OCI-LY1 (cell line): ENCODE results near the gene RYR1.

Experiments
- H2AFZ ChIP-seq: fragments of 200-600 bp; sonication (generic), shearing (Covaris generic); 2 replicates; pipeline ENCODE4 v1.6.0; 2014; ENCODE audit warnings: antibody characterized with exemption, mild to moderate bottlenecking, low read length
- H3F3A ChIP-seq: fragments of 200-600 bp; sonication (generic), shearing (Covaris generic); 2 replicates; pipeline ENCODE4 v1.6.0; 2014; ENCODE audit warnings: mild to moderate bottlenecking, antibody characterized with exemption, low read length, moderate library complexity; ENCODE audit not compliant: insufficient read depth
- H3K27ac ChIP-seq: fragments of 200-600 bp; sonication (generic); 2 replicates; pipeline ENCODE4 v1.5.1; 2014; ENCODE audit warnings: low read length, mixed run types, mild to moderate bottlenecking, low read depth; ENCODE audit not compliant: poor library complexity, severe bottlenecking
- H3K27me3 ChIP-seq: fragments of 200-600 bp; sonication (generic); 2 replicates; pipeline ENCODE4 v1.6.0; 2014; ENCODE audit warnings: antibody characterized with exemption, mild to moderate bottlenecking, low read length, moderate library complexity; ENCODE audit not compliant: insufficient read depth
- H3K36me3 ChIP-seq: fragments of 200-600 bp; sonication (generic); 2 replicates; pipeline ENCODE4 v1.6.1; 2014; ENCODE audit warnings: mild to moderate bottlenecking, antibody characterized with exemption, low read length, moderate library complexity, mixed read lengths; ENCODE audit not compliant: insufficient read depth
- H3K4me1 ChIP-seq: fragments of 200-600 bp; sonication (generic); 2 replicates; pipeline ENCODE4 v1.5.1; 2014; ENCODE audit warnings: mild to moderate bottlenecking, low read length, moderate library complexity; ENCODE audit not compliant: insufficient read depth, severe bottlenecking
- H3K4me2 ChIP-seq: fragments of 200-600 bp; sonication (generic), shearing (Covaris generic); 2 replicates; pipeline ENCODE4 v1.6.1; 2014; ENCODE audit warnings: low read length
- H3K4me3 ChIP-seq: fragments of 200-600 bp; sonication (generic); 2 replicates; pipeline ENCODE4 v1.5.1; 2014; ENCODE audit warnings: low read length, low read depth, mild to moderate bottlenecking, mixed read lengths; ENCODE audit not compliant: poor library complexity, severe bottlenecking
- H3K79me2 ChIP-seq: fragments of 200-600 bp; shearing (Covaris generic); 2 replicates; pipeline ENCODE4 v1.6.1; 2016; ENCODE audit warnings: mixed run types, low read length, mixed read lengths; ENCODE audit not compliant: insufficient read depth
- H3K9ac ChIP-seq: fragments of 200-600 bp; sonication (generic), shearing (Covaris generic); 2 replicates; pipeline ENCODE4 v1.6.1; 2014; ENCODE audit warnings: mild to moderate bottlenecking, low read length, mixed read lengths
- H3K9me2 ChIP-seq: fragments of 200-600 bp; sonication (generic), shearing (Covaris generic); 2 replicates; pipeline ENCODE4 v1.6.1; 2014; ENCODE audit warnings: low read depth, mild to moderate bottlenecking, low read length, mixed read lengths
- H3K9me3 ChIP-seq: fragments of 200-600 bp; shearing (Covaris generic); 2 replicates; pipeline ENCODE4 v1.6.1; 2014; ENCODE audit warnings: low read length, mixed read lengths
- H4K20me1 ChIP-seq: fragments of 200-600 bp; sonication (generic), shearing (Covaris generic); 2 replicates; pipeline ENCODE4 v1.6.0; 2016; ENCODE audit warnings: mild to moderate bottlenecking, low read length; ENCODE audit not compliant: insufficient read depth
- EZH2 ChIP-seq: fragments of 200-600 bp; sonication (generic), shearing (Covaris generic); IDR thresholded peaks from 2 replicates; pipeline ENCODE4 v1.8.0; 2017; ENCODE audit warnings: borderline replicate concordance, mixed run types, mild to moderate bottlenecking, antibody characterized with exemption, low read length, moderate library complexity, mixed read lengths
- TF ChIP-seq, protein P1 (sequence below): fragments of 200-600 bp; sonication (generic), shearing (Covaris generic); IDR thresholded peaks from 2 replicates; pipeline ENCODE4 v1.5.1; 2017; ENCODE audit warnings: mild to moderate bottlenecking, antibody characterized with exemption, low read length, moderate library complexity, mixed read lengths

RYR1 gene

DNA sequence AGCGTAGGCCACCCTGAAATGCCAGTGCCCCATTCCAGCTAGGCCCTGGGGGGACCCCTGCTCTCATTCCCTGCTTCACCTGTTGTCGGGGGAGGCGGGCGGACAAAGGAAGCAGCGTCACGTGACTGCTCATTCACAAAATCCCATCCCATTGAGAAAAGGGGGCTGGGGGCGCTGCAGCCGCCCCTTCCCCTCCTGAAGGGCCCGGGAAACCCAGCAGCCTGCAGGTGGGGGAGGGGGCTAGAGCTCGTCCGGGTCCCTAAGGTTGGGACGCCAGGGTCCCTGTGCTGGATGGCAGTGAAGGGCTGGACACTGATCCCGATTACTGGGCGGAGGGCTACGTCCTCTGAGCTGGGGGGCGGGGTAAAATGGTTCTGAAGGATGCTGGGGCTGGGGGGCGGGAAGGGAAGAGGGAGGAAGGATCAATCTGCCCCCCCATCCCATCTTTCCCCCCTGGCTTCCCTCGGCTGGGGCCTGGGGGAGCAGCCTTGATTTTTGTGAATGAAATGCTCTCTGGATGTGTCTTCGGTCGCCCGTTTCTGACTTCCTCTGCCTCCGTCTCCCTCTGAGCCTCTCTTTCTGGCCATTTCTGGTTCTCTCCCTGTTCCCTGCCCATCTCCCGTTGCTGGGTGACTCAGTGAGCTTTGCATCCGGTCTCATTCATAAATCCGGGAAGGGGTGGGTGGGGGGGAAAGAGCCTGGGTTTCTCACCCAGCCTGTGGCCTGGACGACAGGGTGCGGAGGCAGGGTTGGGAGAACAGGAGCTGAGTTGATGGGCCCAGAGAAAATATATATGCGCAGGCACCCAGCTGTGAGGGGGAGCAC lies 44.2 kb upstream of the RYR1 start:
- Histone ChIP-seq H3K9me2 (no peaks in the 10 kb centered on the region), H3K27me3 (no peaks in the 10 kb centered on the region), H3K9ac (no peak overlapping the region), H3F3A (no peaks in the 10 kb centered on the region), H3K36me3 (peaks cover under 1% of the 10 kb centered on the region; the same call in 1 of the 2 replicates), H3K9me3 (no peaks in the 10 kb centered on the region), H2AFZ (no peak overlapping the region), H3K79me2 (no peaks in the 10 kb centered on the region), H3K4me2 (peak overlapping the region; percentile 29; the same call in 1 of the 2 replicates), H3K4me1 (peaks cover 22% of the 10 kb centered on the region), H3K4me3 (no peak overlapping the region), H3K27ac (no peak overlapping the region), H4K20me1 (no peaks in the 10 kb centered on the region)
- TF ChIP-seq, protein P1, sequence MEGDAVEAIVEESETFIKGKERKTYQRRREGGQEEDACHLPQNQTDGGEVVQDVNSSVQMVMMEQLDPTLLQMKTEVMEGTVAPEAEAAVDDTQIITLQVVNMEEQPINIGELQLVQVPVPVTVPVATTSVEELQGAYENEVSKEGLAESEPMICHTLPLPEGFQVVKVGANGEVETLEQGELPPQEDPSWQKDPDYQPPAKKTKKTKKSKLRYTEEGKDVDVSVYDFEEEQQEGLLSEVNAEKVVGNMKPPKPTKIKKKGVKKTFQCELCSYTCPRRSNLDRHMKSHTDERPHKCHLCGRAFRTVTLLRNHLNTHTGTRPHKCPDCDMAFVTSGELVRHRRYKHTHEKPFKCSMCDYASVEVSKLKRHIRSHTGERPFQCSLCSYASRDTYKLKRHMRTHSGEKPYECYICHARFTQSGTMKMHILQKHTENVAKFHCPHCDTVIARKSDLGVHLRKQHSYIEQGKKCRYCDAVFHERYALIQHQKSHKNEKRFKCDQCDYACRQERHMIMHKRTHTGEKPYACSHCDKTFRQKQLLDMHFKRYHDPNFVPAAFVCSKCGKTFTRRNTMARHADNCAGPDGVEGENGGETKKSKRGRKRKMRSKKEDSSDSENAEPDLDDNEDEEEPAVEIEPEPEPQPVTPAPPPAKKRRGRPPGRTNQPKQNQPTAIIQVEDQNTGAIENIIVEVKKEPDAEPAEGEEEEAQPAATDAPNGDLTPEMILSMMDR, result no peak
- TF ChIP-seq EZH2, result no peak

GRCh38 chr19:38389957-38390924 lies 43.2 kb upstream of the RYR1 start:
- Histone ChIP-seq H4K20me1 (no peaks in the 10 kb centered on the region), H3K27me3 (no peaks in the 10 kb centered on the region), H3K9me2 (no peaks in the 10 kb centered on the region), H3K4me1 (peaks cover 22% of the 10 kb centered on the region), H3K4me3 (no peak overlapping the region), H2AFZ (no peak overlapping the region), H3K36me3 (no peaks in the 10 kb centered on the region), H3K27ac (no peak overlapping the region), H3K9me3 (no peaks in the 10 kb centered on the region), H3K4me2 (no peak overlapping the region), H3F3A (no peaks in the 10 kb centered on the region), H3K9ac (no peak overlapping the region), H3K79me2 (no peaks in the 10 kb centered on the region)
- TF ChIP-seq, protein P1, result no peak
- TF ChIP-seq EZH2, result no peak

DNA sequence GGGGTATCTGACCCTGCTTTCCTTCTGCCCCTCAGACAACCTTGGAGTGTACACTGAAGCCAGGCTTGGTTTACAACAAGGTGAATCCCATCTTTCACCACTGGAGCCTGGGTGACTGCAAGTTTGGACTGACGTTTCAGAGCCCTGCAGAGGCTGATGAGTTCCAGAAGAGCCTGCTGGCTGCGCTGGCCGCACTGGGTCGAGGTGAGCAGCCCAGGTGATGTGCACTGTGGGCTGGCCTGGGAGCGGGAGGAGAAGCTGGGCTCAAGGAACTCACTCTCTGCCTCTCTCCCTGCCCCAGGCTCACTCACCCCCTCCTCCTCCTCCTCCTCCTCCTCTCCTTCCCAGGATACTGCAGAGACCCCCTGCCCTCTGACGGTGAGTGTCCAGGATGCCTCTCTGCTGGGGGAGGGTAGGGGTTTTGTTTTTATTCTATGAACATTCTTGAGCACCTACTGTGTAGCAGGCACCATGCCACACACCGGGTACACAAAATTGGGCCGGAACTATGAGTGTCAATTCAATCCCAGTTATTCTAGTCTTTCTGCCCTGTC lies 41.5 kb upstream of the RYR1 start:
- H2AFZ ChIP-seq, result no peak overlapping the region
- H3K9ac ChIP-seq, result no peak overlapping the region
- H3K79me2 ChIP-seq, result no peaks in the 10 kb centered on the region
- H3K27ac ChIP-seq, result no peak overlapping the region
- no peaks in the 10 kb centered on the region for H3K27me3 ChIP-seq
- no peaks in the 10 kb centered on the region for H4K20me1 ChIP-seq
- H3K36me3 ChIP-seq, result no peaks in the 10 kb centered on the region
- H3K4me1 ChIP-seq, result peaks cover 19% of the 10 kb centered on the region
- no peak overlapping the region for H3K4me3 ChIP-seq
- no peaks in the 10 kb centered on the region for H3K9me2 ChIP-seq
- TF ChIP-seq, protein P1, result no peak
- no peak for TF ChIP-seq EZH2
- no peaks in the 10 kb centered on the region for H3F3A ChIP-seq
- no peak overlapping the region for H3K4me2 ChIP-seq
- H3K9me3 ChIP-seq, result no peaks in the 10 kb centered on the region
